GM12874 (cell line): ENCODE results near the gene NCOA1.

Source experiments
- TF ChIP-seq, protein P1 (sequence below): IDR thresholded peaks from 2 replicates; pipeline ENCODE4 v1.5.1; 2011; ENCODE audit warnings: low read depth, mild to moderate bottlenecking, control low read depth, low read length, moderate library complexity; ENCODE audit not compliant: insufficient read depth

Gene NCOA1

DNA sequence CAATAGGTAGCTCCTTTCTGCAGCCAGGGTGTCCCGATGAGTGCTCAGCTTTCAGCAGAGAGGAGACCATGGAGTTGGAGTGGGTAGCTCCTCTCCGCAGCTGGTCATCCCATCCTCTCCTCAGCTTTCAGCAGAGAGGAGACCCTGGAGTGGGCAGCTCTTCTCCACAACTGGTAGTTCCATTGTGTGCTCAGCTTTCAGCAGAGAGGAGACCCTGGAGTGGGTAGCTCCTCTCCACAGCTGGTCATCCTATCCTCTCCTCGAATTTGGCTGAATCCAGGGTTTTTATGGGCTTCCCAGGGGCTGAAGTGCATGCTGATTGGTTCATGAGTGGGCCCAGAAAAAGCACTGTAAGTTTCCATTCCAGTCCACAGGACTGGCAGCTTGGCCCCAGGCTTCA is 75.2 kb downstream of the NCOA1 start:
- TF ChIP-seq, protein P1, sequence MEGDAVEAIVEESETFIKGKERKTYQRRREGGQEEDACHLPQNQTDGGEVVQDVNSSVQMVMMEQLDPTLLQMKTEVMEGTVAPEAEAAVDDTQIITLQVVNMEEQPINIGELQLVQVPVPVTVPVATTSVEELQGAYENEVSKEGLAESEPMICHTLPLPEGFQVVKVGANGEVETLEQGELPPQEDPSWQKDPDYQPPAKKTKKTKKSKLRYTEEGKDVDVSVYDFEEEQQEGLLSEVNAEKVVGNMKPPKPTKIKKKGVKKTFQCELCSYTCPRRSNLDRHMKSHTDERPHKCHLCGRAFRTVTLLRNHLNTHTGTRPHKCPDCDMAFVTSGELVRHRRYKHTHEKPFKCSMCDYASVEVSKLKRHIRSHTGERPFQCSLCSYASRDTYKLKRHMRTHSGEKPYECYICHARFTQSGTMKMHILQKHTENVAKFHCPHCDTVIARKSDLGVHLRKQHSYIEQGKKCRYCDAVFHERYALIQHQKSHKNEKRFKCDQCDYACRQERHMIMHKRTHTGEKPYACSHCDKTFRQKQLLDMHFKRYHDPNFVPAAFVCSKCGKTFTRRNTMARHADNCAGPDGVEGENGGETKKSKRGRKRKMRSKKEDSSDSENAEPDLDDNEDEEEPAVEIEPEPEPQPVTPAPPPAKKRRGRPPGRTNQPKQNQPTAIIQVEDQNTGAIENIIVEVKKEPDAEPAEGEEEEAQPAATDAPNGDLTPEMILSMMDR = no peak

DNA sequence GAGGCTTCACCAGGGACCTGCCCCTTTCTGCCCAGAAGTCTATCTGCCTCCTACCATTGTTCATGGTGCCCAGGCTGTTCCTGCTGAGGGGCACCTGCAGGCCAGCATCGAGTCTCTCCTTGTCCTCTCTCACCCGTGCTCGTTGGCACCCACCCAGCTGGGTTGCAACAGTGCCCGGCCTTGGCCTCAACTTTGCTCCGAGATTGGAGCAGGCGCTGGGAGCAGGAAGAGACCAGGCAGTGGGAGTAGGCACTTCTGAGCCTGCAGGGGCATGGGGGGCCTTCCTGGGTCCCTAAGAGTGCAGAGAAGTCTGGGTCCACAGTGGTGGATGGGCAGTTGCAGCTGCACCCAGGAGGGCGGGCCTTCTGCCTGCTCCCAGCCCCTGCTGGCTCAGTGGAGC is 75.6 kb downstream of the NCOA1 start:
- TF ChIP-seq, protein P1 = no peak

DNA sequence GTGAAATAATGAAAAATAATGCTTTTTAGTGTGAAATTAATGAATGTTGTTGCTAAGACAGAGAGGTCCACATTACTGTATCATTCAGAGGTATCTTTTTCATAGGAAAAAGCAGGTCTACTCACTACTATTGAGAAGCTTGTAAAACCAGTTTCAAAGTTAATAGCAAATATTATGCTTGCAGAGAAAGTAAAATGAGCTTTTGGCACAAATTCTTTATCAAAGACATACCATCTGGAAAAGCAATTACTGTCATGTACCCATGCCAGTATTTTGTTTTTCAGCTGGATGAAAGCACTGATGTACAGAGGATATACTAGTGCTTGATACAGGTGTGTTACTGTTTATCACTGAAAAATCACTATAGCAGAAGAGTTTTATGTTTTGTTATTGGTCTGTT is 77.5 kb downstream of the NCOA1 start:
- TF ChIP-seq, protein P1 = no peak

DNA sequence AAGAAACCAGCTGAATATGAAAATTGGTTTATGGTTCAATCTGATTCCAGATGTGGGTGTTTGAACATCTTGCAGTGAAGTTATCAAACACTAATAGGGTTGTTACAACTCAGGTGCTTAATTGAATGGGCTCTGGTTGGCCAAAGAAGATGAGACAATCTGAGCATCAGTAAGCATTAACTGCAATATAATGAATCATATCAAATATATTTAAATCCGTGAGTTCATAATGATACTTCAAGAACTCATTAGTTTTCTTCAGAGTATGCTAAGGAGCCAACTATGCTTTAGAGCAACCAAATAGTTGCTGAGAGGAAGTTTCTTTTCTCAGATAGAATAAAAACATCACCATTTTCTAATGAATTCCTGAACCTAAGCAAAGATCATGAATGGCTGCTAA is 79.2 kb downstream of the NCOA1 start:
- TF ChIP-seq, protein P1 = no peak

DNA sequence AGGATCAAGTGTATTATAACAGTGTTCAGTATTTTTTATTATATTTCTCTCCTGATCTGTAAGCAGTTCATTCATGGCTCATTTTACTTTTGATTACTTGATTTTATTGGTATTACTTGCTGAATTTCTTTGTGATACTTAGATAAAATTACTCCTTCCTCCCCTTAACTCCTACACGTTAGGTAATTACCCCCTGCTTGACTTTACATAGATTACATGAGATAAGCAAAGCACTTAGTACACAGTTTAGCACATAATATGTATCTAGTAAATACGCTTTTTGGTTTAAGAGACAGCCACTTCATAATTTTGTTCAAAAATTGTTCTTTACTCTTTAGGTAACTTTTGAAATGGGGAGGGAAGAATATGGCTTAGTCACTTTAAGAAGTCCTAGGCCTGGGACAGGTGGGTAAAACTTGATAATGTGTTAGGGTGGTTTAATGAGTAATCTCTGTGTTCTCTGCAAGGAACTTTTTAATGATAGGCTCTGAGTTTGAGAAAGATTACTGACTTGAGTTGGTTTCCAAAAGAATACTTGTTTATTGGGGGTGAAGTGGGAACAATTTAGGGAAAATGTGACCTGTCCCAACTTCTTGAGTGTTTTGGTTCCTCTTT is 80.9 kb downstream of the NCOA1 start:
- TF ChIP-seq, protein P1 = no peak

DNA sequence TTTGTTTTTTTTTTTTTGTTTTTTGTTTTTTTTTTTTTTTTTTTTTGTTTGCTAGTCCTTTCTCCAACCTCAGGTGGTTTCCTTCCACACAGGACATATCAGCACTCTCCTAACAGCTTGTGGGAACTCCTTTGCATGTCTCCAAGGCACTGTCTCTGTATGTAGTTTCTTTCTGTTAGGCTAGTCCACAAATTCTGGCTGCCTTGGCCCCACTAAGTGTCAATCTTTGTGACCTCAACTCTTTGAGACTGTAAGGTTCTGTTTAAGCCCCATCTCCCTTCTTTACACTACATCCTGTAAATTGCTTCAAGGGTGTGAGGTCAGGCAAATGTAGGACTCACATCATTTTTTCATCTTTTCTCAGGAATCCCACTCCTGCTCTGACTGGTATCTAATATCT is 85.1 kb downstream of the NCOA1 start:
- TF ChIP-seq, protein P1 = no peak

DNA sequence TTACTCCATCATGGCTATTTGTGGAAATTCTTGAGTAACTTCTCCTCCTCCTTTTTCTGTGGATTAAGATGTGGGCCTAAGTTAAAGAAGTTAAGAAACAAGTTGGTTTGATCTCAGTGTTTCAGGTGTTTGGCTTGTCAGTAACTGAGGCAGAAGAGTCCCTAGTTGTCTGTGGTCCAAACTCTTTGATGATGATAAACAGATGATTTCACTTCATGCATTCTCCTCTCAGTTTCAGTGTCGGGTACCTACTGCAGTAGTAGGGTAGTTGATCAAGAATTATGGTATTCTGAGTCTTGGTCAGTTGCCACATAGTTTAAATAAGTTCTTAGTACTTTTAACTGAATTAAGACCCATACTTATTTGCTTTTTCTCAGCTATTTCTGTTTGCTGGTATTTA is 85.6 kb downstream of the NCOA1 start:
- TF ChIP-seq, protein P1 = no peak

DNA sequence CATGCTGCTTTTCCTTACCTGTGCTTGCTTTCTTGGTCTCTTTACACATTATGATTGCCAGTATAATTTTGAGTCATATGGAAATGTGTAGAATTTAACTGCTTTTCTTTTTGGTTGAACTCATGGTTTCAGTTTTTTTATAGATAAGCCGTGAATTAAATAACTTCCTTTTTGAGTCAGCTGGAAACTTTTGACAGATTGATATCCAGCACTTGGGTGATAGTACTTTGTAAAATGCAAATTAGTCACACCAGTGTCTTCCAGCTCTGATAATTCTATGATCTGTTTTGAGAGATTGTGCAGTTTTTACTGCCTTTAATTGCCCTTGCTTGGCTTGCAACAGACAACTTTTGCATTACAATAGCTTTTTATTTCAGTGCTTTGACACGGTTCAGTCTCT is 86.4 kb downstream of the NCOA1 start:
- TF ChIP-seq, protein P1 = no peak
